NT2/D1 (cell line): ENCODE results near the gene ACBD5.

Experiments
- YY1 ChIP-seq: IDR thresholded peaks from 2 replicates; pipeline ENCODE4 v1.6.1; 2011; ENCODE audit not compliant: insufficient read length, insufficient read depth
- ZNF274 ChIP-seq: IDR thresholded peaks from 2 replicates; pipeline ENCODE4 v1.6.1; 2011; ENCODE audit warnings: mild to moderate bottlenecking, low read depth, low read length

DNA sequence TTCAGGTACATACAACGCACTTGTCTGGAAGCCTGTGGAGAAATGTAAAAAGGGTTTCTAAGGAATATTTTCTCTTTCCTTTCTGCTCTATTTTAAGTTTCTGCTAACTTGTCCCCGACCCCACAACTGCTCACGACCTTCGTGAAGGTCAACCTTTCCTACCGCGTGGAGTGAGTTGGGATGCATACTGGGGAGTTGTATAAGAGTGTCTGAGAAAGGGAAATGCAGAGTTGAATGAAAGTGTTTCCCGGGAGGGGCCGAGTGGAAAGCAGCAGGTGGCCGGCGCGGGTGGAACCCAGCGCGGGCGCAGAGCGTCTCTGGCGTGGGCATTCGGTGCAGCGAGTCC lies 17.9 kb upstream of the ACBD5 start:
- TF ChIP-seq YY1: no peak
- no peak for TF ChIP-seq ZNF274
